HG03442 (cell line): ENCODE results near the gene MYT1.
"Not testable (repeated sequence)": the region's sequence is repeated elsewhere in the genome, so short reads cannot be mapped to it uniquely, and the experiment has no call there.

Source experiments
- ATAC-seq: cut with Tn5 transposase; IDR thresholded peaks from one replicate; pipeline ENCODE4 v1.9.1; 2021; ENCODE audit warnings: mild to moderate bottlenecking, moderate library complexity; ENCODE audit not compliant: unreplicated experiment

Gene MYT1

DNA sequence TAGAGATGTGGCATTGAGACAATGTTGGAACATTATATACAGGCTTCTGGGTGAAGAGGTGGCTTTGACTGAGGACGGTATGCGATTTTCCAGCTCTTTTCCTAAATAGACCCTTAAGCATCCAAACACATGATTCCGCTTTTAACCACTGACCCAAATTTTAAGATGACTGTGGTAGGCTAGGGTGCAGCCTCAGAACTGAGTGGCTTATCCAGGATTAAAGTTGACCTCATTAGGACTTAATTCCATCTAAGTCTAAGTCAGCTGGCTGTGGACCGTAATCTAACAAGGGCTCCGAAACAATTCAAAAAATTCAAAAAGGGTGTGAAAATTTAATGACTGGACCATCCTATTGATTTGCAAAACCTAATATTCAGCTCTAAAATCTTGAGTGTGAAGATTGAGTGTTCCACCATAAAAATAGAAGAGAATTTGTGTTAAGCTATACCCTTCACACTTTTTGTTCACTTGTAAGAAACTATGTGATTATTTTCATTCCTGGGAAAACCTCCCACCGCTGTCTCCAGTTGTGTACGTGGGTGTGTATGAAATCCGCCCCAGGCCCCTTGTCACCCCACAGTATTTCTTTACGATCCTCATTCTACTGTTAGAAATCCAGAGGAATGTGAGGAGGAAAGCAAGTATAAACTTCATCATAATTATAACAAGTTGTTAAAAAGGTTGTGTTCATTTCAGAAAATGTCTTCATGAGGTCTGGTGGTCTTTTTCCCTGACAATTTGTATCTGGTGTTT, 94.0 kb downstream of the MYT1 start:
- no peak for ATAC-seq

DNA sequence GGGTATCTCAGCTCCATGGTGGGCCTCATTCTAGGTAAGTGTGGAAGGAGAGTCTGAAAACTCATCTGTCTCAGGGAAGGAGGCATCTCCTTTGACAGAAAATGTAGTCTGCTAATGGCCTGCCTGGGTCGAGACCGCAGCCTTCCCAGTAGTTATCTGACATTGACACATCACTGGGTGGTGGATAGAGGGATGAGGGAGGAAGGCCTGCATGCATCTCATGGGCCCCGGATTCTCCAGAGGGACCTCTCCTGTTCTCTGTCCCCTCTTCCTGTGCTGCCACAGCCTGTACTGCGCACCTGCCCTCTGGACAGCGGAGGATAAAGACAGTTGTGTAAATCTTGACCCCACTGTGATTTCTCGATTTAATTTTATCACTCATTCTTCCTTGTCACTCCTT, 96.0 kb downstream of the MYT1 start:
- ATAC-seq = no peak

DNA sequence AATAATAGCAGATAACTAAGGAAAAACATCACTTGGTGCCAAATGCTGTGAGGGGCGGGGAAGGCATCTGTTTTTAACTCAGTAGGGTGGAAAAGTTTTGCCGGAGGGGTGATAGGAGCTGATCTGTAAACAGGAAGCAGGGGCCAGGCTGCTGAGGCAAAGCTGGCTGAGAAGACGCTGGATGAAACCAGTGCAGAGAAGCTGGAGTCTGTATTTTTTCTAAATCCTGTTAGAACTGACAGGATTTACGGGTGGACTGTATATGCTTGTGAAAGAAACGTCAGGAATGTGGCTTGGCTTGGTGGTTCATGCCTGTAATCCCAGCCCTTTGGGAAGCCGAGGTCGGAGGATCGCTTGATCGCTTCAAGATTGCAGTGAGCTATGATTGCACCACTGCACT, 96.9 kb downstream of the MYT1 start:
- no peak for ATAC-seq

DNA sequence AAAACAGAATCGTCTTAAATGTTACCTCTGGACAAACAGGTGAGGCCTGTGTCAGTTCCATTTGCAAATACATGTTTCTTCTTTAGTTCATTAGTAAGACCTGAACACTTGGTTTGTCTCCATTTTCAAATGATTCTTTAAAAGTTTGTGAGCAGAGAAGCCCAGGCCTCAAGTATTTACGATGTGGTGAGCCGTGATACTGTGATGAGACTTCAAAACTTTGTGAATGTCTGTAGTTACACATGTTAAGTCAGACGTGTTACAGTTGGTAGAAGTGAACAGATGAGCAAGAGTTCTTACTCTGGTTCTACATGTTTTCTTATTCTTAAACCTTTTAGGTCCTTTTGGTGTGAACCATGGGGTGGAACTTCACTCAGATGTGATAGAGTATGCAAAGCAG, 99.8 kb downstream of the MYT1 start:
- ATAC-seq = no peak

DNA sequence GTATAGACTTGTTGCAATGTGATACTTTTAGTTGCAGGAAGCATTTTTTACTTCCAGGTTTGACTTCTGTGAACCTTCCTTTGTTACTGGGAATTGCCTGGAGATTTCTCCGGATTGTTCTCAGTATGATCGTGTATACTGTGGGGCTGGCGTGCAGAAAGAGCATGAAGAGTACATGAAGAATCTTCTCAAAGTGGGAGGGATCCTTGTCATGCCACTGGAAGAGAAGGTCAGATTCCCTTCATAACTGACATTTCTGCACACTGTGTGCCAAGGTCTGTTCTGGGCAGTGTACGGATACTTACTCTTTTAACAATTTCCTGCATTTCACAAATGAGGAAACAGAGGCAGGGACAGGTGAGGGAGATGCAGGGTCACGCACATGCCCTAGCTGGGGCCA, 100.9 kb downstream of the MYT1 start:
- ATAC-seq = no peak

DNA sequence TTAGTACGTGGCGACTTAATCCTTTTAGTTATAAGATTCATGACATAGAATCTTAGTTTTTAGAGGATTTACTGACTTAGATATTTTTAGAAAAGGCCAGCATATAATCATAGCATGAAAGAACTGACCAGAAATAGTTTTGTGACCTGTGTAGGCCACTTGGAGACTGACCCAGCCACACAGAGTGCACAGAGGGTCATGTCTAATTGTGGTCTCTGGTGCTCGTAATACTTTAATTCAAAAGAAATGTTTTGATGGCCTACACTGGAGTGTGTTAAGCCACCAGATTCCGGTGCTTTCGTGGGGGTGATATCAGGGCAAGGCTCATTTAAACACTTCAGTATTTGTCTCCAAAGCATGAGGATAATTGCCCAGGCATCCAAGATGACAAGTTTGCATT, 102.7 kb downstream of the MYT1 start:
- no peak for ATAC-seq

DNA sequence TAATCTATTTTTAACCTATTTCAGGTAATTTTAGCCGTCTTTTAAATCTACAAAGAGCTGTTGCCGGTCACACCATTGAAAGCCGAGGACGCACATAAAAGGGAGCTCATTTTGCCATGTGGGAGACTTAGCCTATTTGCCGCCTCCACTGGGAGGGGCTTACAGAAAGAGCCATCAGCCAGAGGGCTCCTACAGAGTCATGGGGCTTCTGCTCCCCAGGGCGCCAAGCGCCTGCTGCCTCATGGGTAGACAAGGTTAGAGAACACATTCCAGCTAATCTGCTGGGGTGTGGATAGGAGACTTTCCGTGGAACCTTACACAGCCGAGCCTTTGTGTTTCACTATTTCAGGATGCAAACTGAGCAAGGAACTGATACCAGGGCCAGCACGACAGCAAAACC, 103.9 kb downstream of the MYT1 start:
- ATAC-seq = no peak

DNA sequence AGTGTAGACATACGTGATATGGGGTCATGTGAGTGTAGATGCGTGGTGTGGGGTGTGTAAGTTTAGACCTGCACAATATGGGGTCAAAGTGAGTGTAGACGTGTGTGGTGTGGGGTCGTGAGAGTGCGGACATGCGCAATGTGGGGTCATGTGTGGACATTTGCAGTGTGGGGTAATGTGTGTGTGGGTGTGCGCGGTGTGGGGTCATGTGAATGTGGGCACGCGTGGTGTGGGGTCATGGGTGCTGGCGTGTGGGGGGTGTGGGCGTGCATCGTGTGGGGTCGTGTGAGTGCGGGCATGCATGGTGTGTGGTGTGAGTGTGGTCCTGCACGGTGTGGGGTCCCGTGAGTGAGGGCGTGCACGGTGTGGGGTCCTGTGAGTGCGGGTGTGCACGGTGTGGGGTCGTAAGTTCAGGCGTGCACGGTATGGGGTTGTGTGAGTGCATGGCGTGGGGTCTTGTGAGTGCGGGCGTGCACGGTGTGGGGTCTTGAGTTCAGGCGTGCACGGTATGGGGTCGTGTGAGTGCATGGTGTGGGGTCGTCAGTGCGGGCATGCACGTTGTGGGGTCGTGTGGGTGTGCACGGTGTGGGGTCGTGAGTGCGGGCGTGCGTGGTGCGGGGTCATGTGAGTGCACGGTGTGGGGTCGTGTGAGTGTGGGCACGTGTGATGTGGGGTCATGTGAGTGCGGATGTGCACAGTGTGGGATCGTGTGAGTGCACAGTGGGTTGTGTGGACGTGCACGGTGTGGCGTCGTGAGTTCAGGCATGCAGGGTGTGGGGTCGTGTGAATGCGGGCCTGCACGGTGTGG, 105.6 kb downstream of the MYT1 start:
- no peak for ATAC-seq

DNA sequence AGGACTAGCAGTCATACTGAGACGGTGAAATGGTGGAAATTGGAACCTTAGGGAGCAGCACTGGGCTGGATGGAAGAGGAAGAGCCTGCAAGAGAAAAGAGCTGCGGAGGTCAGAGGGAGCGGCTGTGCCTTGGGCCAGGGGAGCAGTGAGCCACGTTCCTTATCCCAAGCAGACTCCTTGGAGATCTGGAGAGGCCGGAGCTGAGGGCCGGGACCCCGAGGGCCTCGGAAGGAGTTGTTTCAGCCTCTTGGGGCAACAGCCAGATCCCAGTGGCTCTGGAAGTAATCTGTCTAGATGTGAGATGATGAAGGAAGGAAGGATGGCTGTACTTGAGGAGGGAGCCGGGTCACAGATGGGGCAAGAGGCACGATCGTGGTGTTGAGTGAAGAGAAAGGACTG, 107.4 kb downstream of the MYT1 start:
- no peak for ATAC-seq

DNA sequence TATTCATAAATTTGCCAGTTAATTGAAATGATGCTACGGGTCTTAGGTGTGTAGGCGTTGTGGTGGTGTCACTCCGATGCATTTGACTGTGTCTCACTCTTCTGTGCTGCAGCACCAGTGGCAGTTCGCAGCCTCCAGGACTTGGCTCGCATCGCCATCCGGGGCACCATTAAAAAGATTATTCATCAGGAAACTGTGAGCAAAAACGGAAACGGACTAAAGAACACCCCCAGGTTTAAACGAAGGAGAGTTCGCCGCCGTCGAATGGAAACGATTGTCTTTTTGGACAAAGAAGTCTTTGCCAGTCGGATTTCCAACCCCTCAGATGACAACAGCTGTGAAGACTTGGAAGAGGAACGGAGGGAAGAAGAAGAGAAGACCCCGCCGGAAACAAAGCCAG, 108.9 kb downstream of the MYT1 start:
- ATAC-seq = no peak

DNA sequence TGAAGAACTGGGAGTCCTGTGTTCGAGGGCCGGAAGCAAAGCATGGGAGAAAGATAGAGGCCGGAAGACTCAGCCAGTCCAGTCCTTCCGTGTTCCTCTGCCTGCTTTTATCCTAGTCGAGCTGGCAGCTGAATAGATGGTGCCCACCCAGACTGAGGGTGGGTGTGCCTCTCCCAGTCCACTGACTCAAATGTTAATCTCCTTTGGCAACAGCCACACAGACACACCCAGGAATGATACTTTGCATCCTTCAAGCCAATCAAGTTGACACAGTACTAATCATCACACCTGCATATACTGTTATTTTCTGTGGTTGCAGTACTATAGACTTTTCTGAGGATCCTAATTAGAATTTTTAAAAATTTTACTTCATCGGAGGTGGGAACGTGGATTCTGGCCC, 112.6 kb downstream of the MYT1 start:
- ATAC-seq = no peak

DNA sequence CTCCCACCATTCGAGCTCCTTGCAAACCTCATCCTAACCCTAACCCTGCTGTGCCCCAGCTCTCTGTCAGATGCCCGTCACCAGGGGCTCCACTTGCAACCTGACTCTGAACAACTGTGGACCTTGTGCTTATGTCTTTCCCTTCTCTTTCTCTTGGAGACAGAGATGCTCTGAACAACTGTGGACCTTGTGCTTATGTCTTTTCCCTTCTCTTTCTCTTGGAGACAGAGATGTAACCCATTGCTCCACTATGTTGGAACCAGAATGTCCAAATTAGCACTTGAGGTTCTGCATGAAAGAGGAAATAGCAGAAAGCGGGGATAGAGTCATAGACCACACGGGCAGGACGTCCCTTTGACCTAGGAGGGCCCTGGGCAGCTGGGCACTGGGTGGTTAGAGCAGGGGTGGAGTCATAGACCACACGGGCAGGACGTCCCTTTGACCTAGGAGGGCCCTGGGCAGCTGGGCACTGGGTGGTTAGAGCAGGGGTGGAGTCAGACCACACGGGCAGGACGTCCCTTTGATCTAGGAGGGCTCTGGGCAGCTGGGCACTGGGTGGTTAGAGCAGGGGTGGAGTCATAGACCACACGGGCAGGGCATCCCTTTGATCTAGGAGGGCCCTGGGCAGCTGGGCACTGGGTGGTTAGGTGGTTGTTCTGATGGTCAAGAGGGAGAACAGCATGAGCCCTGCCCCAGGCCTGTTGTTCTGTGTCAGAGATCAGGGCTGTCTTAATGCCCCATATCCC, 113.5 kb downstream of the MYT1 start:
- ATAC-seq = no peak

DNA sequence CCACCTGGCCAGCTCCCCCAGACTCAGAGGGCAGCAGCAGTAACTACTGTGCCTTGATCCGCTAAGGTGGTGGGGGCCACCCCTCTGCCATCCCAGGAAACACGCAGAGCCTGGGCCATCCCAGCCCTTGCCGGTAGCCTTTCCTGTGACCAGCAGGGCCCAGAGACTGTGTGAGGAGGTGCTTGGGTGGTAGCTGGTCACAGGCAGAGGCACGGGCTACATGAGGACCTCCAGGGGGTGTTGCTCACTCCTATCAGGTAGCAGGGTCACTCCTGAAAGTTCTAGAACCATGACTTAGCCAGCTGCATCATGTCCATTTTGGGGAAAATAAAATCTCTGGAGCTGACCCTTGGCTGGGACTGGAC, 114.0 kb downstream of the MYT1 start:
- no peak for ATAC-seq

DNA sequence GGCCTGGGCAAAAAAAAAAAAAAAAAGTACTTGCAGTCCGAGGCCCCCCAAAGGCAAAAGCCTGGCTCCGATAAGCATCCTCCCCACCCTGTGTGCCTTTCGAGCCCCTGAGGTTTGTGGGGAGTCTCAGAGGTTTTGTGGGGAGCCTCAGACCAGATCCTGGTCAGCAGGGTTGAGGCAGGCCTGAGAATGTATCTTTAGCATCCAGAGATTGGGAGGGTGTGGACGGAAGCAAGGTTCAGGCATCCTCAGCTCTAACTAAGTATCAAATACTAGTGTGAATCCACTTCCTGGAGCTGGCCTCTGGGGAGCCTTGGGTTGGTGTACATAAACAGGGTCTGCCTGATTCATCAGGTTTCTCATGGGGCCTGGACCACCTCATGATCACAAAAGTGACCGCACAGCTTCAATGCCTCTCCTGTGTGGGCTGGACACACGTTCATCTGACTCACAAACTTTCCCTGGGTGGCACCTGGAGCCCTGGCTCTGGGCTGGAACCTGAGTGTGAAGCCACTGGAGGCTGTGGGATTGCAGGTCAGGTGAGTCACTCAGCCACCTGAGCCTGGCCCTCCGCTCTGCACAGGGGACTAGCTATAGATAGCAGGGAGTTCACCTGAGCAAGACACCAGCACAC, 115.7 kb downstream of the MYT1 start:
- no peak for ATAC-seq

DNA sequence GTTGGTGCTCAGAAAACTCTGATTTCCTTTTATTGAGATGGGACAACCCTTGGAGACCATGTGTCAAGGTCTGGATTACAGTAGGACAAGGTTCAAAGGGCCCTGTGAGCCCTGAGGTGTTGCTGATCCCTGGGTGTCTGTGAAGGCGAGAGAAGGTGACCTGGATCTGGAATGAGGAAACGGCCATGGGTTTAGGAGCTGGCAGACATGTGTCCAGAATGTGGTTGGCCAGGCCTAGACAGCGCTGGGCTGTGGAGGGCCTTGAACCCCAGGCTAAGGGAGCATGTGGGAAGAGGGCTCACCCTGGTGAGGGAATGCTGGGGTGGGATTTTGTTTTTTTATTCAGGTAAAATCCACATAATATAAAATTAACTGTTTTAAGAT, 116.2 kb downstream of the MYT1 start:
- no peak for ATAC-seq

DNA sequence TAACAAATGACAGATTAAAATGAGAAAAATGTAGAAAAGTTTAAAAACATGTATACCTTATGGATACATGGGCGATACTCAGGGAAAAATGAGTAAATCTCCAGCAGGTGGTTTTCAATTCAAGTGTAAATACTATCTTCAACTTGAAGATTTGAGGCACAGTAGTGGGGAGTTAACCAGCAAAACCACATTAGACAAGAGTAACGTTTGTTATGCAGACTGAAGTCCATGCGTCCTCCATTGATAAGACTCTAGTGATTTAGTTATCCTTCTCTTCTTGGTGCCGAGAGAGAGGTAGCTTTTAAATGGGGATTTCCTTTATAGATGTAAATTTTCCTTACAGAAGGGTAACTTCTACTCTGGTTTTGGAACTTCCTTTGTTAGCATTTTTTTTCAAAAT, 119.4 kb downstream of the MYT1 start:
- ATAC-seq = no peak

DNA sequence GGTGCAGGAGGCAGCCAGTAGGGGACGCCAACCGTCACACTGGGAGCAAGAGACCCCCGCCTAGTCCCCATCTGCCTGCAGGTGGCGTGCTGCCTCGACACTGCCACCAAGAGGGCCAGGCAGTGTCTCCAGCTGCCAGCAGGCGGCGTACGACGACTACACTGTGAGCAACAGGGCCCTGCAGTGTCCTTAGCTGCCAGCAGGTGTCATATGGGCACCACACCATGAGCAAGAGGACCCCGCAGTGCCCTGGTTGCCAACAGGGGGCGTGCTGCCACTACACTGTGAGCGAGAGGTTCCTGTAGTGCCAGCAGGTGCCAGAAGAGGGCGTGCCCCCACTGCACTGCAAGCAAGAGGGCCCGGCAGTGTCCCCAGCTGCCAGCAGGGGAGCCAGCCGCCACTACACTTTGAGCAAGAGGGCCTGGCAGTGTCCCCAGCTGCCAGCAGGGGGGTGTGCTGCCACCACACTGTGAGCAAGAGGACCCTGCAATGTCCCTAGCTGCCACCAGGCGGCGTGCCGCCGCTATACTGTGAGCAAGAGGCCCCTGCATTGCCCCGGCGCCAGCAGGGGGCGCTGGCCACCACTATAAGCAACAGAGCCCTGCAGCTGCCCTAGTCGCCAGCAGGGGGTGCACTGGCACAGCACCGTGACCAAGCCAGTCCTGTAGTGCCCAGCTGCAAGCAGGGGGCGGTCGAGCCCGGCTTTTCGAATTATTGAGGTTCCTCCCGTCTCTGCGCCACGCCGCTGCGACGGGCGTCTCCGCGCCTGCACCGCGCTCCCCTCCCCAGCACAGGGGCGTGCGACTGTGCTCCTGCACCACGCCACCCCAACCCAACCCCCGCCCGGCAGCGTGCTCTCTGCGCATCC, 121.6 kb downstream of the MYT1 start:
- peak; percentile 87 for ATAC-seq

DNA sequence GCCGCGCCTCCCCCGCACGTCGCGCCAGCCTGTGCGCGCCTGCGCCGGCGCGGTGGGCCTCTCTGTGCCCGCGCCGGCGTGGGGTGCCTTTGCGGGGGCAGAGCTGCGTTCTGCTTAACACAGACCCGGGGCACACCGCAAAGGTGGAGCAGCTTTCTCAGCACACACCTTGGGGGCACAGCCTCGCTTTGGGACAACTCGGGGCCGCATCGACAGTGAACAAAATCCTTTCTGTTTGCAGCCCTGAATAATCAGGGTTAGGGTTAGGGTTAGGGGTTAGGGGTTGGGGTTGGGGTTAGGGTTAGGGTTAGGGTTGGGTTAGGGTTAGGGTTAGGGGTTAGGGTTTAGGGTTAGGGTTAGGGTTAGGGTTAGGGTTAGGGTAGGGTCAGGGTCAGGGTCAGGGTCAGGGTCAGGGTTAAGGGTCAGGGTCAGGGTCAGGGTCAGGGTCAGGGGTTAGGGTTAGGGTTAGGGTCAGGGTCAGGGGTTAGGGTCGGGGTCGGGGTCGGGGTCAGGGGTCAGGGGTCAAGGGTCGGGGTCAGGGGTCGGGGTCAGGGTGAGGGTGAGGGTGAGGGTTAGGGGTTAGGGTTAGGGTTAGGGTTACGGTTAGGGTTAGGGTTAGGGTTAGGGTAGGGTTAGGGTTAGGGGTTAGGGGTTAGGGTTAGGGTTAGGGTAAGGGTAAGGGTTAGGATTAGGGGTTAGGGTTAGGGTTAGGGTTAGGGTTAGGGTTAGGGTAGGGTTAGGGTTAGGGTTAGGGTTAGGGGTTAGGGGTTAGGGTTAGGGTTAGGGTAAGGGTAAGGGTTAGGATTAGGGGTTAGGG, 122.4 kb downstream of the MYT1 start:
- ATAC-seq = not testable (repeated sequence)

DNA sequence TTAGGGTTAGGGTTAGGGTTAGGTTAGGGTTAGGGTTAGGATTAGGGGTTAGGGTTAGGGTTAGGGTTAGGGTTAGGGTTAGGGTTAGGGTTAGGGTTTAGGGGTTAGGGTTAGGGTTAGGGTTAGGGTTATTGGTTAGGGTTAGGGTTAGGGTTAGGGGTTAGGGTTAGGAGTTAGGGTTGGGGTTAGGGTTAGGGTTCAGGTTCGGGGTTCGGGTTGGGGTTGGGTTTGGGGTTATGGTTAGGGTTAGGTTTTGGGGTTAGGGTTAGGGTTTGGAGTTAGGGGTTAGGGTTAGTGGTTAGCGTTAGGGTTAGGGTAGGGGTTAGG, 123.0 kb downstream of the MYT1 start:
- ATAC-seq = not testable (repeated sequence)
